ENCODE results near the gene BLOC1S6.

DNA sequence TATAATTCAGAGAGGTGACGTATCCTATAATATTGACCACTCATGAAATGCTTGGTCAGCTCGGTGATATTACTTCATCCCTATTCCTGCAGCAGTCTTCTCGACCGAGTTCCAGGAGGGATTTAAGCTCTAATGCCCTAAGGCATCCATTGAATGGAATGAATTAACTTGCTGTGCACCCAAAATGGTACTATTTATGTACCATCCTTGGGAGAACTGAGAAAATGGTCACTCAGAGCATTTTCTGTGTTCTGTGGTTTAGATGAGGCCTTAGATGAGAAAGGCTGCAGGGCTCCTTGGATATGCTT lies 638 bp downstream of the BLOC1S6 start:
- TF ChIP-seq, protein P1, sequence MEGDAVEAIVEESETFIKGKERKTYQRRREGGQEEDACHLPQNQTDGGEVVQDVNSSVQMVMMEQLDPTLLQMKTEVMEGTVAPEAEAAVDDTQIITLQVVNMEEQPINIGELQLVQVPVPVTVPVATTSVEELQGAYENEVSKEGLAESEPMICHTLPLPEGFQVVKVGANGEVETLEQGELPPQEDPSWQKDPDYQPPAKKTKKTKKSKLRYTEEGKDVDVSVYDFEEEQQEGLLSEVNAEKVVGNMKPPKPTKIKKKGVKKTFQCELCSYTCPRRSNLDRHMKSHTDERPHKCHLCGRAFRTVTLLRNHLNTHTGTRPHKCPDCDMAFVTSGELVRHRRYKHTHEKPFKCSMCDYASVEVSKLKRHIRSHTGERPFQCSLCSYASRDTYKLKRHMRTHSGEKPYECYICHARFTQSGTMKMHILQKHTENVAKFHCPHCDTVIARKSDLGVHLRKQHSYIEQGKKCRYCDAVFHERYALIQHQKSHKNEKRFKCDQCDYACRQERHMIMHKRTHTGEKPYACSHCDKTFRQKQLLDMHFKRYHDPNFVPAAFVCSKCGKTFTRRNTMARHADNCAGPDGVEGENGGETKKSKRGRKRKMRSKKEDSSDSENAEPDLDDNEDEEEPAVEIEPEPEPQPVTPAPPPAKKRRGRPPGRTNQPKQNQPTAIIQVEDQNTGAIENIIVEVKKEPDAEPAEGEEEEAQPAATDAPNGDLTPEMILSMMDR (IDR thresholded peaks at IDR 0.05; ENCODE audit: low read depth, low read length, poor library complexity, severe bottlenecking): no peak
- TF ChIP-seq EZH2phosphoT487 (IDR thresholded peaks at IDR 0.05; ENCODE audit: borderline replicate concordance, low read length): no peak
